HUES48 (cell line): ENCODE measurements around the gene SMAP2.
A peak's percentile ranks its signal among the peaks of the same experiment; 100 is the strongest.
"Not testable (repeated sequence)": the region's sequence is repeated elsewhere in the genome, so short reads cannot be mapped to it uniquely, and the experiment has no call there.

Experiments used
- H3K27ac ChIP-seq: one replicate; pipeline ENCODE4 v1.7.0; 2013; ENCODE audit warnings: low read depth, low read length, inconsistent platforms
- H3K27me3 ChIP-seq: 2 replicates; pipeline ENCODE4 v1.6.1; 2013; ENCODE audit warnings: mild to moderate bottlenecking, low read length; ENCODE audit not compliant: control insufficient read depth, insufficient read depth
- H3K36me3 ChIP-seq: 2 replicates; pipeline ENCODE4 v1.6.1; 2013; ENCODE audit warnings: low read length; ENCODE audit not compliant: control insufficient read depth, insufficient read depth
- H3K4me1 ChIP-seq: 2 replicates; pipeline ENCODE4 v1.6.1; 2013; ENCODE audit warnings: mild to moderate bottlenecking, low read length; ENCODE audit not compliant: control insufficient read depth, insufficient read depth
- H3K4me3 ChIP-seq: 2 replicates; pipeline ENCODE4 v1.5.1; 2013; ENCODE audit warnings: mild to moderate bottlenecking, low read depth, low read length
- H3K9ac ChIP-seq: 2 replicates; pipeline ENCODE4 v1.6.1; 2013; ENCODE audit warnings: mild to moderate bottlenecking, low read depth, low read length, moderate library complexity
- H3K9me3 ChIP-seq: 2 replicates; pipeline ENCODE4 v1.6.1; 2013; ENCODE audit warnings: low read length; ENCODE audit not compliant: control insufficient read depth, insufficient read depth

SMAP2 gene

DNA sequence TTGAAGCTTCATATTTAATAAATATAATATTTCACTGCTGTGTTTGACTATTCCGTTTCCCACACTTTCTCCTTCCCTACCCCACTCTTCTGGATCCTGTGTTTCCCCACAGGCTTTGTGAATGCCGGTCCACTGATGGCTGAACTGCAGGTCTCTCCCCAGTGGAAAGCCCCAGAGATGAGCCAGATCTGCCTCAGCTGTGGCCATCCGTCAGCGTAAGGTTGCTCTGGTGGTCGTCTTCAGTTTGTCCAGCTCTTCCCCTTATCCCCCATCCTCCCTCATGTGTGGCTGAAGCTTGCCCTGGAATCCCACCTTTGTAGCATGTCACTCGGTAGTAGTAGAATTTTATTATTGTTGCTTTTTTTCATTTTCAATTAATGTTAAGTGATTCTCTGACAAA is 11.4 kb downstream of the SMAP2 start:
- Histone ChIP-seq H3K9ac (no peak overlapping the region), H3K4me1 (peaks cover 8% of the 10 kb centered on the region; the same call in 1 of the 2 replicates)

DNA sequence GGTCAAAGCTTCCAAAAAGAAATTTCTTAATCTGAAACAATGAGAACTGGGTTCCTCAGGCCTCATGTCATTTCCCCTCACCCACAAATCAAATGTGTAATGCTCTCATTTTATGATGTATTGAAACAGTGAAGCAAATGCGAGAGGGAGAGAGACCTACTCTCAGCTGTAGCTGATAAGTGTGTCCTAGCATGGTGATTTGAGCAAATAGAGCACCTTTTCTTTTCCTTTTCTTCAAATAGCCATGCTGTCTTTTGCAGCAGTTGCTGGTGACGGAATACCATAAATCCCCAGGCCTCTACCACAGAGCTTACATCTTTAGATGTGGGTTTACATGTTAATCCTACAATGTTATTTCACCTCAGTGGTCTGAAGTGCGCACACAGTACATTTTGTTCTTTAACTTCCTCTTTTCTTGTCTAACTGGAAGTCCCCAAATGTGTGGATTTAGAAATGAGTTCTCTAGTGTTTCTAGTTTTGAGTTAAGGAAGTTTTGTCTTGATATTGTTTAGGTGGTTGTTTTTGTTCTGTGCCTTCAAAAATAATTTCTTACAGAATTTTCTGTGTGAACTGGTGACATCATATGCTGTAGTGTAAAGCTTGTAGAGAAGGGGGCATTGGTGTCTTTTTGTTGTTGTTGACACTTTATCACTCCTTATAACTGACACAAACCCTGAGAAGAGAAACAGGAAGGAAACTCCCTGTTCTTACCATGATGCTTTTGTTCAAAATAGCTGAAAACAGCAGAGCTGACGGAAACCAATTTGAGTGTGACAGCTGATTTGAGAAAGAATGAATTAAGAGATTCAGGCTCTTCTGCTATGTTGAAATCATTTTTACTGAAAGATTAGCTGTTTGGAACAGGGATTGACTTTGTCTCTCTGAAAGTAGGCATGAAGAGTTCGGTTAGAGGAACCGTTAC is 12.2 kb downstream of the SMAP2 start:
- no peaks in the 10 kb centered on the region for H3K27me3 ChIP-seq
- no peaks in the 10 kb centered on the region for H3K36me3 ChIP-seq
- H3K27ac ChIP-seq: no peak overlapping the region
- H3K9me3 ChIP-seq: no peaks in the 10 kb centered on the region
- no peak overlapping the region for H3K4me3 ChIP-seq
- no peak overlapping the region for H3K9ac ChIP-seq
- H3K4me1 ChIP-seq: peaks cover 8% of the 10 kb centered on the region; the same call in 1 of the 2 replicates

More for the DNA sequence above, 11.4 kb downstream of the SMAP2 start:
- Histone ChIP-seq H3K9me3 (no peaks in the 10 kb centered on the region), H3K4me3 (no peak overlapping the region), H3K27me3 (no peaks in the 10 kb centered on the region), H3K27ac (peak overlapping the region; percentile 20), H3K36me3 (no peaks in the 10 kb centered on the region)

DNA sequence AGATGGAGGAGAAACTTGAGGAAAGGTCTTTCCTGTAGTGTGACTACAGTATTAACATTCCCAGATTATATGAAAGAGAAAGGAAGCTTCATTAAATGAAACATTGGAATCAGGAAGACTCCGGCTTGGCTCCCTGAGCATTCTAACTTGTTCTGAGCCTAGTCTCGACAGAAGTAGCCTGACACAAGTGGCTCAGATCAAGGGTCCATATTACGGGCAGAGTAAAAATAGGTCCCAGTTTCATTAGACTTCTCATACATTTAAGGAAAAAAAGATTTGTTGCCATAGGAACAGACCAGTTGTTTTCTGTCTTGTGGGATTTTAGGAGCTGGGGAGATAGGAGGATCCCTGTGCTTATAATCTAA is 12.8 kb downstream of the SMAP2 start:
- H3K9ac ChIP-seq: no peak overlapping the region

DNA sequence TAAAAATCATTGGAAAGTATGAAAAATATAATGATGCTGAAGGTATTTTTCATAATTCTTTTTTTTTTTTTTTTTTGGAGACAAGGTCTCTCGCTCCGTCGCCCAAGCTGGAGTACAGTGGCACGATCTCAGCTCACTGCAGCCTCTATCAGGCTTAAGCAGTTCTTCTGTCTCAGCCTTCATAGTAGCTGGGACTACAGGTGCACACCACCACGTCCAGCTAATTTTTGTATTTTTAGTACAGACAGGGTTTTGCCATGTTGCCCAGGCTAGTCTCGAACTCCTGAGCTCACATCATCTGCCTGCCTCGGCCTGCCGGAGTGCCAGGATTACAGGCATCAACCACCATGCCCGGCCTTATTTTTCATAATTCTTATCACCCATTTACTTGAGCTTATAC is 13.3 kb downstream of the SMAP2 start:
- Histone ChIP-seq H3K9ac (no peak overlapping the region), H3K36me3 (no peaks in the 10 kb centered on the region), H3K27me3 (no peaks in the 10 kb centered on the region), H3K4me3 (no peak overlapping the region), H3K9me3 (no peaks in the 10 kb centered on the region), H3K4me1 (peaks cover 8% of the 10 kb centered on the region; the same call in 1 of the 2 replicates), H3K27ac (no peak overlapping the region)

More for the DNA sequence above, 12.8 kb downstream of the SMAP2 start:
- no peak overlapping the region for H3K4me3 ChIP-seq
- H3K36me3 ChIP-seq: no peaks in the 10 kb centered on the region
- H3K4me1 ChIP-seq: peaks cover 8% of the 10 kb centered on the region; the same call in 1 of the 2 replicates
- H3K27ac ChIP-seq: no peak overlapping the region
- no peaks in the 10 kb centered on the region for H3K27me3 ChIP-seq
- H3K9me3 ChIP-seq: no peaks in the 10 kb centered on the region

DNA sequence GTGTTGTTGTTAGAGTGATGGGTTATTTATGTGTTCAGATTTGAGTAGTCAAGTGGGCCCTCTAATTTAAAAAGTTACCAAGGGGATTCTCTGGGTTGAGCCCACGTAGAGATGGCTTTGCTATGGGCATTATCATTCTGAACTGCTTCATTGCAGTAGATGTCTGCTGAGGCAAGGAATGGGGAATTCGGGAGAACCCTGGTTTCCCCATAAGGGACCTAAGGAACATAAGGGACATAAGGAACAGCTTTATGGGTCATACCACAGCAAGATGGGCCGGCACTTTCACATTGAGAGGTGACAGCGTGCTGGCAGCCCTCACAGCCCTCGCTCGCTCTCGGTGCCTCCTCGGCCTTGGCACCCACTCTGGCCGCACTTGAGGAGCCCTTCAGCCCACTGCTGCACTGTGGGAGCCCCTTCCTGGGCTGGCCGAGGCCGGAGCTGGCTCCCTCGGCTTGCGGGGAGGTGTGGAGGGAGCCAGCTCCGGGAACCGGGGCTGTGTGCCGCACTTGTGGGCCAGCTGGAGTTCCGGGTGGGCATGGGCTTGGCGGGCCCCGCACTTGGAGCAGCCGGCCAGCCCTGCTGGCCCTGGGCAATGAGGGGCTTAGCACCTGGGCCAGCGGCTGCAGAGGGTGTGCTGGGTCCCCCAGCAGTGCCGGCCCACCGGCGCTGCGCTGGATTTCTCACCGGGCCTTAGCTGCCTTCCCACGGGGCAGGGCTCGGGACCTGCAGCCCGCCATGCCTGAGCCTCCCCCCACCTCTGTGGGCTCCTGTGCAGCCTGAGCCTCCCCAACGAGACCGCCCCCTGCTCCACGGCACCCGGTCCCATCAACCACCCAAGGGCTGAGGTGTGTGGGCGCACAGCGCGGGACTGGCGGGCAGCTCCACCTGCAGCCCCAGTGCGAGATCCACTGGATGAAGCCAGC is 14.1 kb downstream of the SMAP2 start:
- not testable (repeated sequence) for H3K27ac ChIP-seq, H3K27me3 ChIP-seq, H3K36me3 ChIP-seq, H3K9ac ChIP-seq, H3K9me3 ChIP-seq, H3K4me3 ChIP-seq, H3K4me1 ChIP-seq

DNA sequence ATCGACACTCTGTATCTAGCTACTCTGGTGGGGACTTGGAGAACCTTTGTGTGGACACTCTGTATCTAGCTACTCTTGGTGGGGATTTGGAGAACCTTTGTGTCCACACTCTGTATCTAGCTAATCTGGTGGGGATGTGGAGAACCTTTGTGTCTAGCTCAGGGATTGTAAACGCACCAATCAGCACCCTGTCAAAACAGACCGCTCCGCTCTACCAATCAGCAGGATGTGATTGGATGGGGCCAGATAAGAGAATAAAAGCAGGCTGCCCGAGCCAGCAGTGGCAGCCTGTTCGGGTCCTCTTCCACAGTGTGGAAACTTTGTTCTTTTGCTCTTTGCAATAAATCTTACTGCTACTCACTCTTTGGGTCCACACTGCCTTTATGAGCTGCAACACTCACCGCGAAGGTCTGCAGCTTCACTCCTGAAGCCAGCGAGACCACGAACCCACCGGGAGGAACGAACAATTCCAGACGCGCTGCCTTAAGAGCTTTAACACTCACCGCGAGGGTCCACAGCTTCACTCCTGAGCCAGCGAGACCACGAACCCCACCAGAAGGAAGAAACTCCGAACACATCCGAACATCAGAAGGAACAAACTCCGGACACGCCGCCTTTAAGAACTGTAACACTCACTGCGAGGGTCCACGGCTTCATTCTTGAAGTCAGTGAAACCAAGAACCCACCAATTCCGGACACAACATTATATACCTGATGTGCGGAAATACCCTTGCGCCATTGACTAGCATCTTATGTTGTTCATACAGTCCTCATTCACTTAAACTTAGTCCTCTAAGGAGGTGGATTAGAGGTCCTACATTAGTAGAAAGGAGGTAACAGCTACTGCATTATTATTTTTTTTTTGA is 15.2 kb downstream of the SMAP2 start:
- H3K4me3 ChIP-seq, H3K36me3 ChIP-seq, H3K27me3 ChIP-seq, H3K9me3 ChIP-seq, H3K4me1 ChIP-seq, H3K9ac ChIP-seq, H3K27ac ChIP-seq: not testable (repeated sequence)

DNA sequence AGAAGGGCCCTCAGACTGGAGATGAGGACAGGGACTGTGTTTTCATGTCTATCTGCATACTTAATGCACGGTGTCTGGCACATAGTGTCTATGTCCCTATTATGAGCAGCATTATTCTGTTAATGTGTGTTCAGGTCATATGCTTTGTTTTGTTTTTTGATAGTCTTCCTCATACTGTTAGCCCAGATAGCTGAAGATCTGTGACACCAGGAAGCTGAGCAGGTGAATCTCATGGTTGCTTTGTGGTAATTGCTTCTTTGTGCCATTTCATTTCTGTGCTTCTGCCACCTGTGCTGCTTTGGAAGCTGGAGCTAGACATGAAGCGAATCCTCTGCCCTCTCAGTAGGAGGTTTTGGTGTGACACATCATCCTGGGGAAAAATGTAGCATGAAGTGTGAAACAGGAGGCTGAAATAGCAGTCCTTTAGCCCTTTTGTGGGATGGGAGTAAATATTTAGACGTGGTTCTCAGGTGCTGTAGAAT is 15.8 kb downstream of the SMAP2 start:
- no peaks in the 10 kb centered on the region for H3K4me1 ChIP-seq
- no peak overlapping the region for H3K9ac ChIP-seq
- no peak overlapping the region for H3K4me3 ChIP-seq
- no peaks in the 10 kb centered on the region for H3K27me3 ChIP-seq
- no peak overlapping the region for H3K27ac ChIP-seq
- no peaks in the 10 kb centered on the region for H3K36me3 ChIP-seq
- no peaks in the 10 kb centered on the region for H3K9me3 ChIP-seq

DNA sequence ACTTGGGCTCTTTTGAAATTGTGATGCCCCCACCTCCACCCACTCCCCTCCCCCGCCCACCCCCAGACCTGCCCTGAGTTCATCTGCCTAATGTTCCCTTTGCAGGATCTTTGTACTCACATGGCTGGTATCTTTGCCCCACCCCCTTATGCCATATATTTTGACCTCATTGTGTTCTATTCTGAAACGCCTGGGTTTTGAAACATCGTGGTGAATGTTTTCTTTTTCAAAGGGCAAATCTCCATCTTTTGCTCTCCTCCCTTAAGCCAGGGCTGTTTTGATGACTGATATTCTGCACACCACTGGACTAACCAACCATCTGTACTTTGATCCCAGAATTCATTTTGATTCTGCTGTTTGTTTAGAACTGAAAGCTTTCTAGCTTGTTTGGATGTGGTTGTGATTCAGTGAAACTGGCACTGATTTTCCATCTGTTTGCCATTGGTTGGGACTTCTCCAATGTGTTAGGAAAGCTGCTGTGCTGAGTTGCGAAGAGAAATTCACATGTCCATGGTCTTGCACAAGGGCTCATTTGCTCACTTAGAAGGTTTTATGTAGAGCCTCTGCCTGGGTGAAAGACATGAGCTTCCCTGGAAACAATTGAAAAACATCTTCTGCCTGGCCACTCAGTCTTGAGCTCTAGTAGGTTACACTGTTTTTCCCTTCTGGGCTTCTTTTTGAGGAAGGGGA is 16.5 kb downstream of the SMAP2 start:
- H3K27me3 ChIP-seq: no peaks in the 10 kb centered on the region
- no peak overlapping the region for H3K4me3 ChIP-seq
- H3K27ac ChIP-seq: no peak overlapping the region
- H3K9ac ChIP-seq: no peak overlapping the region
- H3K36me3 ChIP-seq: no peaks in the 10 kb centered on the region
- H3K4me1 ChIP-seq: no peaks in the 10 kb centered on the region
- no peaks in the 10 kb centered on the region for H3K9me3 ChIP-seq

DNA sequence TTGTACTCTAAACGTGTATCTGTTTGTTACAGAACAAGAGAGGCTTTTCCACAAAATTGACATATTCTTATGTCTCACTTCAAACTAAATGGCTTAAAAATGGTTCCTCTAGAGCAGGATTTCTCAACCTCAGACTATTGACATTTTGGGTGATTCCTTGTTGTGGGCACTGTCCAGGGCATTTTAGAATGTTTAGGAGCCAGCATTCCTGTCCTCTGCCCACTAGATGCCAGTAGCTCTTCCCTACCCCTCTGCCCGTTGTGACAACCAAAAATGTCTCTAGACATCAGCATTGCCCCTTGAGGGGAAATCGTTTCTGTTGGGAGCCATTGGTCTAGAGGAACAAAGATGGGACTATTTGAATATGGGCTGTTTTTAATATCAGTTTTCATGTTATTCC is 17.3 kb downstream of the SMAP2 start:
- Histone ChIP-seq H3K9me3 (no peaks in the 10 kb centered on the region), H3K36me3 (no peaks in the 10 kb centered on the region), H3K27ac (no peak overlapping the region), H3K27me3 (no peaks in the 10 kb centered on the region), H3K4me1 (no peaks in the 10 kb centered on the region), H3K9ac (no peak overlapping the region), H3K4me3 (no peak overlapping the region)

DNA sequence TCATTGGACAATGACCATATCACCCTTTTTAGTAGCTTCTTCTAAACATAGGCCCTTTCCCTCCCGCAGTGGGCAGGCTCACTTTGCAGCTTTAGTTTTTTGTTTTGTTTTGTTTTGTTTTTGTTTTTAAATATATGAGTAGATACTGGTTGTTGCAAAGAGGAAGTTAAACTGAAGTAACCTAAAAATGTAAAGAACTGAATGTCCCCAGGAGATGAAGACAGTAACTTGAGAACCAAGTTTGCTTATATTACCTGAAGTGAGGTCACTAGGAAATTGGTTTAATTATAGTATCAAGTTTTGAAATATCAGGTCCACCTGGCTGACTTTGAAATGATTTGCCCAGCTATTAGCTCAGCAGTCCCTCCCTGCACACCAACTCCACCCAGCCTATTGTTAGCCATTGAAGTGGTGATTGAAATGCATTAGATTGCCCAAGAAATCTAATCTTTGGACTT is 18.2 kb downstream of the SMAP2 start:
- Histone ChIP-seq H3K4me3 (no peak overlapping the region), H3K9ac (no peak overlapping the region), H3K9me3 (no peaks in the 10 kb centered on the region), H3K27ac (no peak overlapping the region), H3K4me1 (no peaks in the 10 kb centered on the region), H3K36me3 (no peaks in the 10 kb centered on the region), H3K27me3 (no peaks in the 10 kb centered on the region)
